ENCODE results near the gene C21orf91. TPM values are rescaled to one million over a fixed set of nuclear protein-coding genes. Genes with fewer than 3 reads are reported as not detected.

The C21orf91 gene
- total and polyA plus RNA-seq, 2 experiments from 2014 or later, result 3.7 to 4.4 TPM

DNA sequence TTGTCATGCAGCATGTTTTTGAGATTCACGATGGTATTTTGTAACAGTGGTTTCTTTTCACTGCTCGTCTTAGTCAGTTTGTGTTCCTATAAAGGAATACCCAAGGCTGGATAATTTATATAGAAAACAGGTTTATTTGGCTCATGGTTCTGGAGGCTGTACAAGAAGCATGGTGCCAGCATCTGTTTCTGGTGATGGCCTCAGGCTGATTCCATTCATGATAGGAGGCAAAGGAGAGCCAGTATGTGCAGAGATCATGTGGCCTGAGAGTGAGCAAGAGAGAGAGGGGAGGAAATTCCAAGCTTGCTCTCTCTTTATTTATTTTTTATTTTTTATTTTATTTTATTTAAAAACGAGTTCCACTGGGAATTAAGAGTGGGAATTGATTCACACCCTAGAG, 2.0 kb upstream of the C21orf91 start:
- in situ Hi-C loops (cut with MboI), result no loop called here
- no peaks in the 10 kb centered on the region for H3F3A ChIP-seq (ENCODE audit: insufficient read depth)
- no peak for DNase-seq
- TF ChIP-seq EZH2 (IDR thresholded peaks at IDR 0.05; ENCODE audit: insufficient read depth, poor library complexity, severe bottlenecking), result no peak
- no peak for TF ChIP-seq EZH2phosphoT487 (IDR thresholded peaks at IDR 0.05; ENCODE audit: insufficient read depth, low read depth)
- no peaks in the 10 kb centered on the region for H3K9me3 ChIP-seq (ENCODE audit: low read depth)
- H3K27ac ChIP-seq, result no peak overlapping the region
- H3K79me2 ChIP-seq (ENCODE audit: insufficient read depth), result no peaks in the 10 kb centered on the region
- no peaks in the 10 kb centered on the region for H3K36me3 ChIP-seq (ENCODE audit: low read depth)
- H3K9me2 ChIP-seq (ENCODE audit: insufficient read depth), result no peaks in the 10 kb centered on the region
- H2AFZ ChIP-seq, result no peak overlapping the region
- no peaks in the 10 kb centered on the region for H4K20me1 ChIP-seq (ENCODE audit: insufficient read depth)
- H3K9ac ChIP-seq, result no peak overlapping the region
- no peaks in the 10 kb centered on the region for H3K27me3 ChIP-seq (replicated peaks; ENCODE audit: insufficient read depth)
- no peak overlapping the region for H3K4me2 ChIP-seq (ENCODE audit: unreplicated experiment)
- H3K4me3 ChIP-seq, result no peak overlapping the region
- WGBS, 2 experiments (ENCODE audit: low coverage in 1 of 2, low lambda C conversion rate in 2 of 2, missing lambda C conversion rate in 2 of 2), result 77 to 85% methylated on average over 3 of the region's 3 CpGs
- H3K4me1 ChIP-seq (ENCODE audit: insufficient read depth), result no peaks in the 10 kb centered on the region

DNA sequence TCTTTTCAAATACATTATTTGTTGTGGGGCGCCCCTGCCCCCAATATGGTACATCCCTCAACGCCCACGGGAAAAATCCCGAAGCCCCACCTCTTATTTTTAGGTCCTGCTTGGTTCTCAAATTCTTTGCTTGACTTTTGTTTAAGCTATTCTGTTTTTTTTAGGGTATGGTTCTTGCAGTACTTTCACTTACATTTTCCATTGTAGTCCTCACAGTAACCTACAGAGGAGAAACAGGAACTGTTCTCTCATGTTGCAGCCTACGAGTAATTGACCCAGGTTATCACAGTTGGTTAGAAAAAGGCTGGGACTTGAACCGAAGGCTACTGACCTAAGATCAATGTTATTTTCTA, 697 bp upstream of the C21orf91 start:
- H2AFZ ChIP-seq, result peak overlapping the region; percentile 85
- H4K20me1 ChIP-seq (ENCODE audit: insufficient read depth), result no peaks in the 10 kb centered on the region
- no peaks in the 10 kb centered on the region for H3K36me3 ChIP-seq (ENCODE audit: low read depth)
- H3K79me2 ChIP-seq (ENCODE audit: insufficient read depth), result no peaks in the 10 kb centered on the region
- no peaks in the 10 kb centered on the region for H3K9me3 ChIP-seq (ENCODE audit: low read depth)
- H3K27me3 ChIP-seq (replicated peaks; ENCODE audit: insufficient read depth), result no peaks in the 10 kb centered on the region
- DNase-seq, result no peak
- no peak overlapping the region for H3K27ac ChIP-seq
- H3K4me1 ChIP-seq (ENCODE audit: insufficient read depth), result no peaks in the 10 kb centered on the region
- WGBS, 2 experiments (ENCODE audit: low coverage in 1 of 2, low lambda C conversion rate in 2 of 2, missing lambda C conversion rate in 2 of 2), result 2 to 3% methylated on average over 6 of the region's 6 CpGs
- H3K4me2 ChIP-seq (ENCODE audit: unreplicated experiment), result peak overlapping the region; percentile 84
- H3K9me2 ChIP-seq (ENCODE audit: insufficient read depth), result no peaks in the 10 kb centered on the region
- peak overlapping the region; percentile 82 for H3K4me3 ChIP-seq
- no peak for TF ChIP-seq EZH2phosphoT487 (IDR thresholded peaks at IDR 0.05; ENCODE audit: insufficient read depth, low read depth)
- no peak for TF ChIP-seq EZH2 (IDR thresholded peaks at IDR 0.05; ENCODE audit: insufficient read depth, poor library complexity, severe bottlenecking)
- in situ Hi-C loops (cut with MboI), result no loop called here
- peak overlapping the region; percentile 84 for H3K9ac ChIP-seq
- H3F3A ChIP-seq (ENCODE audit: insufficient read depth), result no peaks in the 10 kb centered on the region

DNA sequence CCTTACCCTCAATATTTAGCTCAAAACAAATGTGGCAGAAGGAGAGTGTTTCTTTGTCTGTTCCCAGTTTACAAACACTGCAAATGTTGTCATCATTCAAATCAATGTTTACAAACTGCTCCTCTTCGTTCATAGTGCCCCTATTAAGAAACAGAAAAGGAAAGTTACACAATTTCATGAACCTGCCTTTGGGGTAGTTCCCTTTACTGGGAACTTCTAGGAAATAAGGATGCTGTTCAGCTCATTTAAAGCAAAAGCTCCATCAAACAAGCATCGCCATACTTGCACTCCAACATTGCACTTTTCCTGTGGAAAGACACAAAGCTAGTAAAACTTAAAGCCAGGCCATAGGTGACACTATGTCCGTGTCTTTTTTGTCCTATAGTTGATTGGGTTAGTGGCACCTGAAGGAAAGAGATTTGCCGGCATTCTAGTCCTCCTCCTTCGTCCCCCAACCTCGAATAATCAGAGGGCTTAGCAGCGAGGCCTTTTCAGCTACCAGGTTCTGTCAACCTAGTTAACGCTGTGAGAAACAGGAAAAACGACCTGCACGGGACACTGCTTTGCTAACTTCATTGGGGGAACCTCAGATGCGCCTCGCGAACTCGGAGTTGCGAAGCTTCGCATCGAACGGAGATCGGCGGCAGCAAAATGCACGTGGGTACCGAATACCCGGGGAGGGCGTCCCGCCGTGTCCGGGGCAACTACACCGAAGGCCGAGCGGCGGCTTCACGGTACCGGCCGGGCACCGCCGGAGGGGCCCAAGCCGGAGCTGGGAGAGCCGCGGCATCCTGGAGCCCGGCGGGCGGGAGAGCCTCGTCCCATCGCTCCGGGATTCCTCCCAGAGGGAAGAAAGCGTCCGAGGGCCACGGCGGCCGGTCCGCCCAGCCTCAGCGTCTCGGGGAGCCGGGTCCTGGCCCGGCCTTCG, 706 bp downstream of the C21orf91 start:
- H3K4me3 ChIP-seq, result peak overlapping the region; percentile 82
- H3K4me1 ChIP-seq (ENCODE audit: insufficient read depth), result no peaks in the 10 kb centered on the region
- no peaks in the 10 kb centered on the region for H3K36me3 ChIP-seq (ENCODE audit: low read depth)
- in situ Hi-C loops (cut with MboI), result no loop called here
- H4K20me1 ChIP-seq (ENCODE audit: insufficient read depth), result no peaks in the 10 kb centered on the region
- no peaks in the 10 kb centered on the region for H3K9me3 ChIP-seq (ENCODE audit: low read depth)
- peak overlapping the region; percentile 85 for H2AFZ ChIP-seq
- no peaks in the 10 kb centered on the region for H3K79me2 ChIP-seq (ENCODE audit: insufficient read depth)
- no peaks in the 10 kb centered on the region for H3K27me3 ChIP-seq (replicated peaks; ENCODE audit: insufficient read depth)
- 1 to 2% methylated on average over 50 to 56 of the region's 56 CpGs for WGBS, 2 experiments (ENCODE audit: low coverage in 1 of 2, low lambda C conversion rate in 2 of 2, missing lambda C conversion rate in 2 of 2)
- no peaks in the 10 kb centered on the region for H3K9me2 ChIP-seq (ENCODE audit: insufficient read depth)
- peak overlapping the region; percentile 84 for H3K4me2 ChIP-seq (ENCODE audit: unreplicated experiment)
- no peak overlapping the region for H3K27ac ChIP-seq
- peak overlapping the region; percentile 84 for H3K9ac ChIP-seq
- H3F3A ChIP-seq (ENCODE audit: insufficient read depth), result no peaks in the 10 kb centered on the region
- TF ChIP-seq EZH2phosphoT487 (IDR thresholded peaks at IDR 0.05; ENCODE audit: insufficient read depth, low read depth) (no peak), EZH2 (IDR thresholded peaks at IDR 0.05; ENCODE audit: insufficient read depth, poor library complexity, severe bottlenecking) (no peak)
- peak; percentile 62 for DNase-seq

DNA sequence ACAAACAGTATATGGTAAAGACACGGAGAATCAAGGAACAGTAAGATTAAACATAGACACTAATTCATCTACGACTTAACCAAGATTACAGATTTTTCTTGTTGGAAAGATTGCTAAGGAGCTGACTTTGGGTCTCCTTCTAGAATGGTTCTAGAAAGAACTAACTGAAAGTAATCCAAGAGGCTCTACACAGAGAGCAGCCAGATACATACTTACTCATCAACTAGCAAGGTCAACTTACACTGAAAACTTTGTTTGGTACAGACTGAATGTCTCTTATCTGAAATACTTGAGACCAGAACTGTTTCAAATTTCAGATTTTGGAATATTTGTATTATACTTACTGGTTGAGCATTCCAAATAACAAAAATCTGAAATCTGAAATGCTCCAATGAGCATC, 5.8 kb downstream of the C21orf91 start:
- TF ChIP-seq EZH2 (IDR thresholded peaks at IDR 0.05; ENCODE audit: insufficient read depth, poor library complexity, severe bottlenecking) (no peak), EZH2phosphoT487 (IDR thresholded peaks at IDR 0.05; ENCODE audit: insufficient read depth, low read depth) (no peak)
- in situ Hi-C loops (cut with MboI), result no loop called here
- no peaks in the 10 kb centered on the region for H3F3A ChIP-seq (ENCODE audit: insufficient read depth)
- H3K9me3 ChIP-seq (ENCODE audit: low read depth), result no peaks in the 10 kb centered on the region
- 93 to 100% methylated on average over 2 of the region's 2 CpGs for WGBS, 2 experiments (ENCODE audit: low coverage in 1 of 2, low lambda C conversion rate in 2 of 2, missing lambda C conversion rate in 2 of 2)
- H3K9me2 ChIP-seq (ENCODE audit: insufficient read depth), result no peaks in the 10 kb centered on the region
- H3K27ac ChIP-seq, result no peak overlapping the region
- DNase-seq, result no peak
- H3K4me2 ChIP-seq (ENCODE audit: unreplicated experiment), result no peak overlapping the region
- H3K9ac ChIP-seq, result no peak overlapping the region
- H3K79me2 ChIP-seq (ENCODE audit: insufficient read depth), result no peaks in the 10 kb centered on the region
- H3K36me3 ChIP-seq (ENCODE audit: low read depth), result no peaks in the 10 kb centered on the region
- H3K4me3 ChIP-seq, result no peak overlapping the region
- H3K27me3 ChIP-seq (replicated peaks; ENCODE audit: insufficient read depth), result no peaks in the 10 kb centered on the region
- H2AFZ ChIP-seq, result no peak overlapping the region
- H4K20me1 ChIP-seq (ENCODE audit: insufficient read depth), result no peaks in the 10 kb centered on the region
- H3K4me1 ChIP-seq (ENCODE audit: insufficient read depth), result no peaks in the 10 kb centered on the region

Measured in GM23248 (cell line).